ENCODE results near the gene MMP20. TPM values are rescaled to one million over a fixed set of nuclear protein-coding genes. Genes with fewer than 3 reads are reported as not detected.

Gene MMP20
- total RNA-seq, 1 donor from 2014 or later, result not detected

- Histone ChIP-seq H3K27me3 (ENCODE audit: low read depth) (no peaks in the 10 kb centered on the region), H3K27ac (replicated peaks) (no peak overlapping the region), H3K4me1 (no peaks in the 10 kb centered on the region), H3K36me3 (no peaks in the 10 kb centered on the region), H3K9me3 (replicated peaks) (no peaks in the 10 kb centered on the region), H3K4me3 (no peak overlapping the region)
- intact Hi-C loops (cut with micrococcal nuclease), result no loop called here
- no peak for TF ChIP-seq CTCF (IDR thresholded peaks at IDR 0.05; ENCODE audit: borderline replicate concordance)
- DNase-seq, result no peak
These were observed 47.4 kb downstream of the MMP20 start for GRCh38 chr11:102577723-102578122.

GRCh38 chr11:102577182-102577581, 48.0 kb downstream of the MMP20 start:
- Histone ChIP-seq H3K27ac (replicated peaks) (no peak overlapping the region), H3K27me3 (ENCODE audit: low read depth) (no peaks in the 10 kb centered on the region), H3K4me1 (no peaks in the 10 kb centered on the region), H3K9me3 (replicated peaks) (no peaks in the 10 kb centered on the region), H3K36me3 (no peaks in the 10 kb centered on the region), H3K4me3 (no peak overlapping the region)
- DNase-seq, result no peak
- no peak for TF ChIP-seq CTCF (IDR thresholded peaks at IDR 0.05; ENCODE audit: borderline replicate concordance)
- intact Hi-C loops (cut with micrococcal nuclease), result no loop called here

- DNase-seq, result no peak
- H3K9me3 ChIP-seq (replicated peaks), result no peaks in the 10 kb centered on the region
- H3K4me1 ChIP-seq, result no peaks in the 10 kb centered on the region
- H3K4me3 ChIP-seq, result no peak overlapping the region
- no peak for TF ChIP-seq CTCF (IDR thresholded peaks at IDR 0.05; ENCODE audit: borderline replicate concordance)
- intact Hi-C loops (cut with micrococcal nuclease), result no loop called here
- H3K27me3 ChIP-seq (ENCODE audit: low read depth), result no peaks in the 10 kb centered on the region
- no peaks in the 10 kb centered on the region for H3K36me3 ChIP-seq
- no peak overlapping the region for H3K27ac ChIP-seq (replicated peaks)
These were observed 48.8 kb downstream of the MMP20 start for GRCh38 chr11:102576350-102576749.

- intact Hi-C loops (cut with micrococcal nuclease), result no loop called here
- Histone ChIP-seq H3K27ac (replicated peaks) (no peak overlapping the region), H3K4me1 (no peaks in the 10 kb centered on the region), H3K4me3 (no peak overlapping the region), H3K36me3 (no peaks in the 10 kb centered on the region), H3K27me3 (ENCODE audit: low read depth) (no peaks in the 10 kb centered on the region), H3K9me3 (replicated peaks) (no peaks in the 10 kb centered on the region)
- no peak for TF ChIP-seq CTCF (IDR thresholded peaks at IDR 0.05; ENCODE audit: borderline replicate concordance)
- DNase-seq, result no peak
These were observed 50.1 kb downstream of the MMP20 start for GRCh38 chr11:102575012-102575411.

GRCh38 chr11:102573851-102574250, 51.3 kb downstream of the MMP20 start:
- no peaks in the 10 kb centered on the region for H3K9me3 ChIP-seq (replicated peaks)
- DNase-seq, result no peak
- no peaks in the 10 kb centered on the region for H3K27me3 ChIP-seq (ENCODE audit: low read depth)
- intact Hi-C loops (cut with micrococcal nuclease), result no loop called here
- H3K36me3 ChIP-seq, result no peaks in the 10 kb centered on the region
- H3K4me1 ChIP-seq, result no peaks in the 10 kb centered on the region
- H3K4me3 ChIP-seq, result no peak overlapping the region
- H3K27ac ChIP-seq (replicated peaks), result no peak overlapping the region
- no peak for TF ChIP-seq CTCF (IDR thresholded peaks at IDR 0.05; ENCODE audit: borderline replicate concordance)
